ENCODE results near the gene CYP26B1. TPM values are rescaled to one million over a fixed set of nuclear protein-coding genes. Genes with fewer than 3 reads are reported as not detected.

Gene CYP26B1
- 9.1 to 17.7 TPM (median 14.5 TPM) in 5 replicates for total RNA-seq (2022; extraction: Qiagen RNA extraction; ENCODE audit: low read depth)

DNA sequence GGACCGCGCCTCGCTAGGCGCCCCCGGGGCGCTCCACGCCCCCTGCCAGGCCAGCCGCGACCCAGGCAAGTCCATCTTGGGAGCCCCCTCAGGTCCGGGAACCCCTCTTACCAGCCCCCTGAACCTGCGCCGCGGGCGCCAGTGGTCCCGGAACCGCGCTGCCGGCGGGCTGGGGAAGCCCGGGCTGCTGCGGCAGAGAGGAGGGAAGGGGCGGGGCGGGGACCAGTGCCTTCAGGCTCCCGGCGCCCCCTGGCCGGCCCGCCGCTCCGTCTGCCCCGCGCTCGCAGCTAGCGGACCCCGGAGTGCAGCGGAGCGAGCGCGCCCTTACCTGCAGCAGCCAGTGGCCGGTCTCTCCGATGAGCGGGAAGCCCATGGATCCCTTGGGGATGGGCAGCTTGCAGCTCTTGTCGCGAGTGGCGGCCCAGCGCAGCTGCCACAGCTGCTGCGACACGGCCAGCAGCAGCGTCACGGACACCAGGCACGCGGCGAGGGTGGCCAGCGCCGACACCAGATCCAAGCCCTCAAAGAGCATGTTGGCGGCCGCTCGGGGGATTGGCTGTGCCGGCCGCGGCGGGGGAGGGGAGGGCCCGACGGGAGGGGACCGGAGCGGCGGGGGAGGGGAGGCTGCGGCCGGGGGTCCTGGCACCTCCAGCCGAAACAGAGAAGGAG, at the start of gene CYP26B1:
Gene CYP26B1 (minus strand): TSS at position 560 of the 669 bp plus-strand sequence. CDS start 28 bp downstream, at position 532.

All from A549 treated with ZK216348 at 1 μM for 4 hours (cell line).